Kasumi-1 (cell line): ENCODE results near the gene PTPRF.
"Not testable (repeated sequence)": the region's sequence is repeated elsewhere in the genome, so short reads cannot be mapped to it uniquely, and the experiment has no call there.

ENCODE experiments used
- DNase-seq, 2 experiments: peaks; one replicate each; lab custom pipeline; 2025; lab: John Stamatoyannopoulos, UW

Gene PTPRF

DNA sequence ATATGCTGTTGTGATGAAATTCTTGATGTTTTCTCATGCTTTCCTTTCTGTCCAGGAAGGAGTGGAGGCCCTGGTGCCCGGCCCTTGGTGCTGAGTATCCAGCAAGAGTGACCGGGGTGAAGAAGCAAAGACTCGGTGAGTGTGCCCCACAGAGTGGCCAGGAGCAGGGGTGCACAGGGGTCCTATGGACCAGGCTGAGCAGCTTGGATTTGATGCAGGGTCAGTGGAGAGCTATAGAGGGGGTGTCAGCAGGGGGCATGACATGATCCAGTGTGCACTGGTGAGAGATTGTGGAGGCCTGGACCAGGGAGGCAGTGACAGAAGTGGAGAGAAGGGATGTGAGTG, 7.4 kb downstream of the PTPRF start:
- DNase-seq, result no peak

DNA sequence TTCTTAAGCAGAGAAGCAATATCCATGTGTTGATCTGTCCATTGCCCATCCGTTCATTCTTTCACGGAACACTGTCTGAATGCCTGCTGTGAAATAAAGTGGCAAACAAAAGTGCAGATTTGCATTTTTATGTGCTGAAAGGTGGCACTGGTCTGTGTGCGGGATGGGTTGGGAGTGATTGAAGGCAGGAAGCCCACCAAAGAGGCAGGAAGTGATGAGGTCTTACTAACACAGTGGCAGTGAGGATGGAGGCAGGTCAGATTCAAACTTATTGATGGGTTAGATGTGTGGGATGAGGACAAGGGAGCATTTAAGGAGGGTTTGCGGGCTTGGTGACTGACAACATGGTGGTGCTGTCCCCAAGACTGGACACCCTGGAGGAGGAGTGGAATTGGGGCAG, 8.3 kb downstream of the PTPRF start:
- no peak for DNase-seq

DNA sequence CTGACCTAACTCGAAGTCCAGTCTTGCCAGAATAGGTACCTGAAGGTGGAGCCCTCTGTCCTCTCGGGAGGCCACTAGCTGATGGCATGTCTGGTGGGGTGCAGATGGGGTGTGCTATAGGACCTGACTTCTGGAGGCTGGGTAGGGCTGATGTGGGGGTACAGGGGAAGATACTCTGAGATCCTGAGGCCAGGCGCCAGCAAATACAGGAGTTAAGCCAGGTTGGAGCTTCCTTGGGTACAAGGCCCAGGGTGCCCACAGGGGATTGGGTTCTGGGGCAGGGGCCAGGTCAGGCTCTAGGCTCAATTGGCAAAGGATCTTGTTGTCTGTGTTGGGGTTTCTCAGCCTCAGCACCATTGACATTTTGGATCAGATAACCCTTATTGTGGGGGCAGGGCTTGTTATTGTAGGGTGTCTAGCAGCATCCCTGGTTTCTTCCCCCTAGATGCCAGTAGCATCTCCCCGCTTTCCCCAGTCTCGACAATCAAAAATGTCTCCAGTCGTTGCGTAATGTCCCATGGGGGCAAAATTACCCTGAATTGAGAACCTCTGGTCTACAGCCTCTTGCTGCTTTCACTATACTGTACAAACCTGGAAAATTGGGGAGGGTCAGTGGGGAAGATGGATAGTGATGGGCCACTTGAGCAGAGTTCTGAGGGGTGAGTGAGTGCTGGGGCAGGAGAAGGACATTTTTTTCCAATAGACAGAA, 9.2 kb downstream of the PTPRF start:
- DNase-seq, result no peak

DNA sequence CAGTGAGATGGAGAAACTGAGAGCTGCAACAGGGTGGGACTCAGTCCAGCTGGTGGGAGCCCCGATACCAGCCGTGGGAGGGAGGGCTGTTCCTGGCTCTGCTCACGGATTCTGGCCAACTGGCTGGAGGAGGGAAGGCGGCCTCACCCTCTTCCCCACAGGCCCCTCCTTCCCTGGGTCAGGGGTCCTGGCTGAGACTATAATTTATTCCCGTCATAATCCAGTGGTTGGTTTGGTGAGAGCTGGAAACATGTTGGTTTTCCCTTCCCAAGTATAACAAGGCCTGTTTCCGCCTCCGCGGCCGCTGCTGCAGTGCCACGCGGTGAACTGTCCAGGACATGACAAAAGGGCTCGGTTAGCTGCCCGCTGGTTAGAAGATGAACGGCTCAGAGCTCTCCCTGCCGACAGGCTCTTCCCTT, 10.0 kb downstream of the PTPRF start:
- no peak for DNase-seq

DNA sequence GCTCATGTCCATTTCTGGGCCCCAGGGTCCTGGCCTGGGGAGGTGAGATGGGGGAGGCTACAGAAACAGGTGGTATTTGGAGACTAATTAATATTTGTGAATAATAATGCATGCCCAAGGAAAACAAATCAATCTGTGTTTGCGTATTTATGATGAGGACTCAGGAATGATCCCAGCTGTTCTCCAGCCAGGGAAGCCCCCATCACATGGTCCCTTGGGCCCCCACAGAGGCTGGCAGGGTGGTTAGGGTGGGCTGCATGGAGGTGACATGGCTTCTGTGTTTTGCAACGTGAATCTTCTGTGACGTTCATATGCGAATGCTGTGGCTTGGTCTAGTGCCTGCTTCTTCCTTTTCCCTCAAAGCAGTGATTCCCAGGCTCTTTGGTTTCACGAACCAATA, 10.5 kb downstream of the PTPRF start:
- DNase-seq, result no peak

DNA sequence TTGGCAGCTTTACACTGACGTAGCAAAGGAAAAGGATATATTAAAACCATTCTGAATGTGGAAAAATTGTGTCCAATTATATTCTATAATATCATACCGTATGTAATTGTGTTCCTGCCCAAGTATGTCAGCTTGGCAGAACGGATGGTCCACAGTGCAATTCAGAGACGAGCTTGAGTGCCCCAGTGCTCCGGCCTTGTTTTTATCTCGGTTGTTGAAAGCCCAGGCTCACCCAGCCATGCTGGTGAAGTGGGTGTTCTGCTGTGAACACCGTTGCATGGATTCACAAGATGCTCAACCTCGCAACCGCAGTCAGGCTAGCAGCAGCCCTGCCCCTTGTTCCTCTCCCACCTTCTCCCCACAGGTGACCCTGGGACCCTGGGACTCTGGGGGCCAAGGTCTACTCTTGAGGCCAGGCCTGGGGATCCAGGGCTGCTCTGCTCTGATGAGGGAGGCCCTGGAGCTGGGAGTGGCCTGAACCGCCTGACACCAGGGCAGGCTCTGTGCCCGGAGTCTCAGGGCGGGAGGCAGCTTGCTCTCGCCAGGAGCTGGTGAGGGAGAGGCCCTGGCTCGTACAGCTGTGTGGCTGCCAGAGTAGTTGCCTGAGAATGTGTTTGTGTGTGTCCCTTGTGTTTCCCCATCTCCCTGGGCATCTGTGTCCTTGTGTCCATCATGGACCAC, 11.2 kb downstream of the PTPRF start:
- no peak for DNase-seq

DNA sequence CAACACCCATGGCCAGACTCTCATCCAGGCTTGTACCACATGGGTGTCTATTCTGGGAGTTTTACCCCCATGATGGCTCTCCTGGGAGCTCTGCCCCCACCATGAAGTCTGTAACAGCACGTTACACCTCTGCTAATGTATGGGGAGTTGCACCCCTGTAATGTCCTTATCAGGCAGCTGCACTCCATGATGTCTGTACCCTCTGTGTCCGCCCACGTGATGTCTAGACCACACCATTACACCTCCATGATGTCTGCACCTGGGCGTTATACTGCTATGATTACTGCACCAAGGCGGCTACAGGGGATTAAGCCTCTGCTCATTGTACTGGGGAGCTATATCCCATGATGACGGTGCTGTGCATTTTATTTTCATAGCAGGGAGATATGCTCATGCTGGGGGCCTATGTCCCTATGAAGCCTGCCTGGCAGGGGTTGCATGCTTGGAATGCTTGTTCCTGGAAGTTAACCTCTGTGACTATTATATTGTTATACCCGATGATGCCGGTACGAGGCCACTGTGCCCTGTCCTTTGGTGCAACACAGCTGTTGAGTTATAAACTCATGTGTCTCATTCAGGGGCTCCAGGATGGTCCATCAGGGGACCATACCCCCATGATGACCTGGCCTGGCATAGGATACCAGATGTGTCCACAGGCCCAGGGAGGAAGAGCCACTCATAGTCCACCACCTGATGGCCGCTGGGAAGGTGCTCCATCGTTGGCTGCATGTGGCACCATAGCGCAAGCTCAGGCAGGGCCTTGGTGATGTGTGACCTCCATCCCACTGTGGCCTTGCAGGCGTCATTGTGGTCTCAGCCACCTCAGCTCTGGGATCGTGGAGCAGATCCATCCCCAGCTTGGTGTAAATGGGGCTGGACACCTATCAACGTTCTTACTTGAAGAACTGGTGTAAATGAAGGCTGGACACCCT, 12.1 kb downstream of the PTPRF start:
- DNase-seq, result no peak

DNA sequence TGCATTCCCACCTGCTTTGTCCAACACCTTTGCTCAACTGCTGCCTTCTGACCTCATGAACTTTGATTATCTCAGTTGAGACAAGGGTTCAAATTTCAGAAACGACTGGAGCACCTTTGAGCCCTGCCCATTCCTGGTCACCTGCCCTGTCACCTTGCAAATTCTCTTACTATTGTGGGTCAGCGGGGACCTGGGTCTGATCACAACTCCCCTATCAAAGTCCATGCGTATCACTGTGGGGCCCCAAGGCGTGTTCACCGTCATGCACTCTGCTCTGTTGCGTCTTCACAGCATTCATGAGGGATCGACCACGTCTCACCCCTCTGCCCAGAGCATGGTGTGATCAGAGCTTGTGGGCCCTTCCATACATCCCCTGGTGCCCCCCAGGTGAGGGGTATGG, 12.9 kb downstream of the PTPRF start:
- no peak for DNase-seq

DNA sequence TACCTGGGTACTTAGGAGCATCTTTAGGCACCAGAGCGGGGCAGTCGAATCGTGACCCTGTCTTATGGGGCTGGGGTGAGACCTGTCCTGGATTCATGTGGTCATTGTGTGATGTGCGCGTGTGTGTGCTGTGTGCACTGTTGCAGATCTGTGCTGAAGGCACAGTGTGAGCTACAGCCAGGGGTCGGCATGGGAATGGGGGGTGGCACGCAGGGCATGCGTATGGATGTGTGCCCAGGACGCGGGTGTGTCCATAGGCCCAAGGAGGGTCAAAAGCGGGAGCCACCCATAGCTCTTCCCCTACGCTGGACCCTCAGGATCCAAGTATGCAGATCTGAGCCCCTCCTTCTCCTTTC, 14.6 kb downstream of the PTPRF start:
- DNase-seq, result no peak

DNA sequence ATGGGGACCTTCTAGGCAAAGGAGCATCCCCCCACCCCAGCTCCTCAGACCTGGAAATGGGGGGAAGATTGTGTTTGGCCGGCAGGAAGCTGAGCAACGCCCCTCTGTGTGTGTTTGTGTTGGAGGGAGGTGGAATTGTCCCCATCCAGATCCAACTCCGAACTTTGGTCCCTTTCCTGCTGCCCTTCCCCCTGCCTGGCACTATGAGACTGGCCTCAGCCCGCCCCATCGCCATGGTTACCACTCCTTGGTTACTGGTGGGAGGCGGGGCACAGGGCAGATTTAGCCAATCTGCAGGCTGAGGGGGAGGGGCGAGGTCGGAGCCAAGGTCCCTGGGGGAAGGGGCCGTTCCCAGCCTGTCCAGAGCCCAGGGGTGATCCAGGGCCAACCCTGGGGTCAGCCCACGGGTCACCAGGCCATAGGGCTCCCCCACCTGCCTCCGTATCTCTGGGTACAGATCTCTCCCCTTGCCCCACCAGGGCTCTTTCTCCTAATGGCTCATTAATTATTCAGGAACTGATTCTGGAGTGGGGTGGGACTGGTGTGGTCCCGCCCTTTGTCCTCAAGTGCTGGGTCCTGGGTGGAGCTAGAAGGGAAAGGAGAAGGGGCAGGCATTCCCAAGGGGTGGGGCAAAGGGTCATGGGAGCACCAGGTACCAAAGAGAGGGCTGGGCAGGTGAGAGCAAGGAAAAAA, 15.2 kb downstream of the PTPRF start:
- no peak for DNase-seq

DNA sequence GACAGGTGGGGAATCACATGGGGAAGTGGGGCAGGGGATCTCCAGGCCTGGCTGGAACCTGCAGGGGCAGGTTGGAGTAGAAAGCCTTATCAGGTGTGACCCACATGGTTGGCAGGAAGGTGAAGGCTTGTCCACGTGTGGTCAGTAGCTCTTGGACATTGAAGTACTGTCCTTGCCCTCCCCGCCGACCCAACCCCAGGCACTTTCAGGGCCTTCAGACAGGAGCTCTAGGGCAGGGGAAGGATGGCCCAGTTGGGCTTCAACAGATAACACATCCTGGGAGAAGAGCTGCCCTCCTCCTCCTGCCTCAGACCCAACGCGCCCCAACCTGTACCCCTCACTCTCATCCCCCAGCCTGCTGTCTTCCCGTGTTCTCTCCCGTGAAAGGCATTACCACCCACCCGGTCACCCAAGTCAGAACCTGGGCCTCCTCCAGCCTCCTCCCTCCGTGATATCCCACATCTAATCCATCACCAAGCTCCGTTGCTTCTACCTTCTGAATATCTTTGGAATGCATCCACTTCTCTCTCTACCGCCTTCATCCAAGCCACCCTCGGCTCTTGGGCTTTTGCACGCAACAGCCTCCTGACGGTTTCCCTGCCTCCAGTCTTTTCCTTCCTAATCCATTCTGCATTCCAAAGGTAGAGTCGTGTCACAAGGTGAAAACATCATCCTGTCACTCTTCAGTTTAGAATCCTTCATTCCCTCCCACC, 15.9 kb downstream of the PTPRF start:
- no peak for DNase-seq

DNA sequence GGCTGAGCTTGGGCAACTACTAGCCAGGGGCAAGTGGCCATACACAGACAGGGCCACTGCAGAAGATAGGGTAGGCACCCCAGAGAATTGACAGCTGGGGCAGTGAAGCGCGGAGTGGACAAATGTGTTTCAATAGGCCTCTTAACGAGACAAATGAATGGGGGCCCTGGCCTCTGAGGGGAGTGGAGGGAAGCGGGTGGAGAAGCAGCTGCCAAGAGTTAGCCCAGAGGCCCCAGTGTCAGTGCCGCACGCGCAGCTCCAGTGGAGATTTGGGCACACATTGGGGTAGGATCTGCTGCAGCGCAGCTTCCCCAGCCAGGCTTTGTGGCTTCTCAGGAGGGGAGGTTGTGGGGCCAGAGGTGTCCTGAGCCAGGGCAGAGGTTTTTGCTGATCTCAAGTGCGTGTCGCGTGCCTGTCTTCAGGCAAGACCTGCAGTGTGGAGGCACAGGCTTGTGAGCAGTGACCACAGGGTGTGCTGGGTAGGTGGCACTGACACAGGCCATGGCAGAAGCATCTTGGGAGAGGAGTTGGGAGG, 16.9 kb downstream of the PTPRF start:
- no peak for DNase-seq

DNA sequence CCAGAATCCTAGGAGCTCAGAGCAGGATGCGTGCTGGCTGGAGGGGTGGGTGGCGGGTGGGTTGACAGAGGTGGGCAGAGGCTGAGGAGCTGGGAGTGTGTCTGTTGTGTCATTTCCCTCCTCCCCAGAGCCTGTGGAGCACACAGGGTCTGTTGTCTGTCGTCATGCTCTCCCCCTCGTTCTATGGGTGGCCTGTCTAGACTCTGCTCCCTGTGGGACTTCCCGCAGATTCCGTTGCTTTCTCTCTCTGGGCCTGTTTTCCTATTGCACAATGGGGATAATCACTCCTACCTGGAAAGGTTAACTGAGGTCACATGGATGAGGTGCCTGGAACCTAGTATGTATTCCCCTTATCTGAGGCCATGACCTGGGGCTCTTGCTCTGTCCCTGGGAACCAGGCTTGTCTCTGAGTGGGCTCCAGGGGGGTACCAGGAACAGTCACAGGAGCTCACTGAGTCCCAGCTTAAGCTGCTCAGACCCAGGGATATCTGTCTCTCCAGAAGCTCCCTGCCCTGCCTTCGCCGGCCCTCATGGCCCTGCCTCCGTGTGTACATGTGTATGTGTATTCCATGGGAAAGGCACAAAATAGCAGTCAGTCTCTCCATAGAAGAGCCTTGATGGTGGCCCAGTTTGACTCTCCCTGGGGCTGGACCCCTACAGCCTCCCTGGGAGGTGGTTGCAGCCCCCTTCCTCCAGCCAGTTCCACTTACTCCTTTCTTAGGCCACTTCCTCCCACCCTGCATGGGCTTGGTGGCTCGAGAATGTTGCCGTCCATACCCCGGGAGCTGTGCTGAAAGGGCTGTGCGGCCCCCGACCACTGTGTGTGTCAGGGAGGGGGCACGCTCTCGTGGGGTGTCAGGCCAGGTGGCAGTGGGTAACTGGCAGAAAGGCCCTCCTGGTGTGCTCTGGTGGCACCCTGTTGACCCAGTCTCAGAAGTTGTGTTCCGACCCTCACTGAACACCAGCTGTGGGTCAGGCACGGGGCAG, 17.9 kb downstream of the PTPRF start:
- no peak for DNase-seq

DNA sequence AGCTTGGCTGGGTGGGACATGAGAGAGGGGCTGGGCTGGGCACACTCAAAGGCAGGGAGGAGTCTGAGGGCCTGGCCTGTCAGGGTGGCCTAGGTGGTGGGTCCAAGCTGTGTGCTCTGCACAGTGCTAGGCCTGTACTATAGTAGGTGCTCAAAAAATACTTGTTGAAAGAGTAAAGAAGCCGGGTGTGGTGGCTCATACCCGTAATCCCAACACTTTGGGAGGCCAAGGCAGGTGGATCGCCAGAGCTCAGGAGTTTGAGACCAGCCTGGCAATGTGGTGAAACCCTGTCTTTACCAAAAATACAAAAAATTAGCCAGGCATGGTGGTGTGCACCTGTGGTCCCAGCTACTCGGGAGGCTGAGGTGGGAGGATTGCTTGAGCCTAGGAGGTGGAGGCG, 18.7 kb downstream of the PTPRF start:
- DNase-seq, result not testable (repeated sequence)

DNA sequence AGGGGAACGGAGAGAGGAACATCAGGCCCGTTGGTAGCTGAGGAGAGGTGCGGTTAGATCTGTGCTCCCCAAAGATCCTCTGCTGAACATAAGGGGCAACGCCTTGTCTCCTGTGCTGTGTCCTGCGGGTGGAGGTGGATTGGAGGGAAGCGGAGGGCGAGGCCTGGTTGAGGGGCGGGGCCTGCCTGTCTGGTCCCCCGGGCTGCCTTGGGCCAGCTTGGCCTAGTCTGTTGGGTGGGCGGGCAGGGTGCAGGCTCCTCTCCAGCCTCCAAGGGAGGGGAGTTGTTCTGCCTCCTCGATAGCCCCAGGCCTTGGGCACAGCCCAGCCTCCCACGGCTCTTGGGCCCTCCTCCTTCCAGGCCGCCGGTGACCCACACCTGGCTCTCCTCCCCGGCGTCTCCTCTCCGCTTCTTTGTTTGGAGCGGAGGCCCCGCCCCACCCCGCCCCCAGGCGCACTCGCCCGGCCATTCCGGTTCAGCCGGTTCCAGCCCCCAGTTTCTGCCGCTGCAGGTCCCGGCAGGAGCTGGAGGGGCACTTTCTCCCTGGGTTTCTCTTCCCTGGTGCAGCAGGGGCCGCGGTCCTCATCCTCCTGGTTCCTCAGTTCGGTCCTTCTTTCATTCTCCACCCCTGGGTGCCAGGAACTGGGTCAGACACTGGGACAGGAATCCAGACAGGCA, 19.4 kb downstream of the PTPRF start:
- no peak for DNase-seq

DNA sequence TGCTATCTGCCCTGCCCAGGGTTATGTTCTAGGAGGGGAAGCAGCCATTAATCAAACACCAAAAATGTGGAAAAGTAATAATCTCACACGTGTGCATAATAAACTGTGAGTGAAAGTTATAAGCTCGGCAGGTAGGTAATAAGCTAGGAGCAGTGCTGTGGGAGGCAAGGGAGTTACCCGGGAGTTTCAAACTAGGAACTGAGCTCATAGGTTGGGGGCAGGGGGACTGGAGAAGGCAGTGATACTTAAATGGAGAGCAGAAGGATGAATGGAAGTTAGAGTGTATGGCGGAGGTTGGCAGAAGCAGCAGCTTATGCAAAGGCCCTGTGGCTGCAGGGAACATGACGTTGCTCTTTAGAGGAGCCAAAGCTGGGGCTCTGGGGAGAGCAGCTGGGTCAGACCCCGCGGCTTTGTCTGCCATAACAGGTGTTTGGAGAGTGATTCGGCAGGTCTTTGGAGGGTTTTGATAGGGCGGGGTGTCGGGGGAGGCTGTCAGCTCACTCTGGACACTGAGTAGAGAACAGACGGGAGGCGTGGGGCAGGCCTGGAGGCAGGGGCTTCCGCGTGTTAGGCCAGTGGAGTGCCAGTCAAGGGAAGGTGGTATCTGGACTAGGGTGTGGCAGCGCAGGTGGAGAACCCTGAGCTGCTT, 20.0 kb downstream of the PTPRF start:
- DNase-seq, result no peak

DNA sequence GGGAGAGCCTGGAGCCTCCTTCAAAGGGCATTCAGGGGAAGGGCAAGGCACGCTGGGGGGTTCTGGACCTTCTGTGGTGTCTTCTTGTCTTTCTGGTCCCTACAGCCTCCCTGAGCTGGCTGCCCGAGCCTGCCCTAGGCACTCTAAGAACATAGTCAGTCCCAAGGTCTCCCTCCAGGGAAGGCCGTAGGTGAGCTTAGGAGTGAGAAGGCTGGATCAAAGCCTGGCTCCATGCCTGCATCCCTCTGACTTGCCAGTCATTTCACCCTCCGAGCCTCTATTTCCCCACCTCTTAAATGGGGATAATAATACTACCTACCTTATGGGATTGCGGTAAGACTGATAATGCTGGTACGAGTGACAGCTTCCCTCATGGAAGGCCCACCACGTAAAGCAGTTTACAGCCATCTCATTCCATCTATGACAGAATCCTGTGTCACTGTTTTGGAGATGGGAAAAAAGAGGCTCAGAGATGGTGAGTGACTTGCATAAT, 20.8 kb downstream of the PTPRF start:
- DNase-seq, result no peak

DNA sequence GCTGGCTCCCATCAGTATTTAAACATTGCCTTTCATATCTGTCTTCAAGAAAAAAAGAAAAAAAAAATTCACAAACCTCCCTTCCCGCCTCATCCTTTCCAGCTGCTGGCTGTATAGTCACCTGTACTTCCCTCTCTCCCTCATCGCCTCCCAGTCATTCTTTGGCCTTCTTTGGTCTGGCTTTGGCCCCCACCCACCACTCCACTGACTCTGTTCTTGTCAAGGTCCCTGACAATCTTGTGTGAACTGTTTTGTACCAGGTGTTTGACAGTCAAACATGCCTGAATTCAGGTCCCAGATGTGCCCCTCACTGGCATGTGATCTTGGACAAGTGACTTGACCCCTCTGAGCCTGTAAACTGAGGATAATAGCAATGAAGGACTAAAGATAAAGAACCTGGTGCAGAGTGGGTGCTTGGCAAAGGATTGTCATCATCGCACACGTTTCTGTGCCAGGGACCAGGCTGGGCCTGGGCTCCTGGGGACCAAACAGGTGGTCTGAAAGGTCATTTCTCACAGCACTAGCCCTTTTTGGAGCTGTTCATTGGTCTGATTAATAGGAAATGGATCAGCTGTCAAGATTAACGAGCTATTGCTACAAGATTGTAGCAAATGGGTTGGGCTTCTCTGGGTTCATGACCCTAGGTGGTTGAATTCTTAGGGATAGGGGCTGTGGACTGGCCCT, 21.5 kb downstream of the PTPRF start:
- no peak for DNase-seq
